GM12874 (cell line): ENCODE results near the gene B4GALT1.

Experiments
- CTCF ChIP-seq: IDR thresholded peaks from 2 replicates; pipeline ENCODE4 v1.5.1; 2011; ENCODE audit warnings: low read depth, mild to moderate bottlenecking, control low read depth, low read length, moderate library complexity; ENCODE audit not compliant: insufficient read depth

The B4GALT1 gene

GRCh38 chr9:33163433-33164137 lies 3.6 kb downstream of the B4GALT1 start:
- no peak for TF ChIP-seq CTCF

- no peak for TF ChIP-seq CTCF
Measured at GRCh38 chr9:33162721-33163311, 4.3 kb downstream of the B4GALT1 start.

GRCh38 chr9:33161589-33162132 lies 5.5 kb downstream of the B4GALT1 start:
- no peak for TF ChIP-seq CTCF

GRCh38 chr9:33161011-33161588 lies 6.0 kb downstream of the B4GALT1 start:
- TF ChIP-seq CTCF: no peak

GRCh38 chr9:33159777-33160127 lies 7.4 kb downstream of the B4GALT1 start:
- TF ChIP-seq CTCF: no peak

- TF ChIP-seq CTCF: no peak
Measured at GRCh38 chr9:33158843-33159776, 8.0 kb downstream of the B4GALT1 start.
